Prostate gland (tissue), 2 donors: ENCODE results near the gene KCNAB1.

Experiments
- CTCF ChIP-seq, 4 experiments: fragments of 200-600 bp in 2 of 4; fragments of 450-650 bp in 2 of 4; sonication (generic) in 2 of 4; IDR thresholded peaks; 1 replicate in 3 of 4; 2 replicates in 1 of 4; pipeline ENCODE4 v1.5.1; 2016 to 2019; ENCODE audit warnings: antibody characterized with exemption in 4 of 4, mild to moderate bottlenecking in 2 of 4, moderate library complexity in 2 of 4
- POLR2A ChIP-seq: fragments of 450-650 bp; IDR thresholded peaks from one replicate; pipeline ENCODE4 v1.6.1; 2016; ENCODE audit warnings: antibody characterized with exemption, mild to moderate bottlenecking
- POLR2AphosphoS5 ChIP-seq: sonication (generic); formaldehyde crosslinking; IDR thresholded peaks from one replicate; pipeline ENCODE4 v1.6.1; 2017; ENCODE audit warnings: antibody characterized with exemption

- TF ChIP-seq CTCF (IDR thresholded peaks at IDR 0.05) (no peak), POLR2AphosphoS5 (no peak), POLR2A (no peak)
These were observed 455.3 kb downstream of the KCNAB1 start for GRCh38 chr3:156575641-156576040.
